Hepatocyte (in vitro differentiated cells): ENCODE results near the gene GTF2F1. TPM values are rescaled to one million over a fixed set of nuclear protein-coding genes. Genes with fewer than 3 reads are reported as not detected.

Experiments
- DNase-seq: peaks from one replicate; pipeline ENCODE4 v3.0.0-alpha.2; 2016; ENCODE audit warnings: low spot score
- H2AFZ ChIP-seq: fragments of 200-600 bp; sonication (generic); 2 replicates; pipeline ENCODE4 v1.6.0; 2016; ENCODE audit warnings: antibody characterized with exemption, mild to moderate bottlenecking
- H3K27ac ChIP-seq: fragments of 200-600 bp; sonication (generic); 2 replicates; pipeline ENCODE4 v1.5.1; 2016; ENCODE audit warnings: mild to moderate bottlenecking
- H3K27me3 ChIP-seq: fragments of 200-600 bp; sonication (generic); 2 replicates; pipeline ENCODE4 v1.6.1; 2016
- H3K36me3 ChIP-seq: fragments of 200-600 bp; sonication (generic); replicated peaks from 2 replicates; pipeline ENCODE4 v1.5.1; 2016; ENCODE audit warnings: low read depth; ENCODE audit not compliant: insufficient read depth
- H3K4me1 ChIP-seq: fragments of 200-600 bp; sonication (generic); 2 replicates; pipeline ENCODE4 v1.5.1; 2016; ENCODE audit warnings: mild to moderate bottlenecking, moderate library complexity; ENCODE audit not compliant: insufficient read depth
- H3K4me2 ChIP-seq: fragments of 200-600 bp; sonication (generic); 2 replicates; pipeline ENCODE4 v1.6.0; 2016
- H3K4me3 ChIP-seq: fragments of 200-600 bp; sonication (generic); 2 replicates; pipeline ENCODE4 v1.5.1; 2016; ENCODE audit warnings: mild to moderate bottlenecking
- H3K79me2 ChIP-seq: fragments of 200-600 bp; sonication (generic); 2 replicates; pipeline ENCODE4 v1.6.0; 2017; ENCODE audit warnings: mild to moderate bottlenecking
- H3K9me2 ChIP-seq: fragments of 200-600 bp; sonication (generic); replicated peaks from 2 replicates; pipeline ENCODE4 v1.6.0; 2017; ENCODE audit warnings: mild to moderate bottlenecking; ENCODE audit not compliant: insufficient read depth
- H3K9me3 ChIP-seq: fragments of 200-600 bp; sonication (generic); 2 replicates; pipeline ENCODE4 v1.5.1; 2016; ENCODE audit warnings: low read depth, mild to moderate bottlenecking
- H4K20me1 ChIP-seq: fragments of 200-600 bp; sonication (generic); 2 replicates; pipeline ENCODE4 v1.6.0; 2016; ENCODE audit warnings: mild to moderate bottlenecking; ENCODE audit not compliant: insufficient read depth, poor library complexity, severe bottlenecking
- EZH2 ChIP-seq: fragments of 200-600 bp; sonication (generic); IDR thresholded peaks from 2 replicates; pipeline ENCODE4 v1.6.1; 2016; ENCODE audit warnings: antibody characterized with exemption, mild to moderate bottlenecking, borderline replicate concordance
- EZH2phosphoT487 ChIP-seq: fragments of 200-600 bp; sonication (generic); IDR thresholded peaks from one replicate; pipeline ENCODE4 v1.6.1; 2018; ENCODE audit warnings: antibody characterized with exemption, mild to moderate bottlenecking, low read depth, moderate library complexity; ENCODE audit not compliant: unreplicated experiment, severe bottlenecking
- WGBS: methylation state at CpG from one replicate; pipeline ENCODE4 v1.1.6; 2016; ENCODE audit warnings: low lambda C conversion rate; ENCODE audit errors: missing lambda C conversion rate; 5-methylcytosine and 5-hydroxymethylcytosine counted together
- polyA plus RNA-seq: library from polyadenylated mRNA; unstranded; fragments of >200 nt; fragmentation: Nextera tagmentation; extraction: Ambion mirVana; gene quantifications from 2 replicates; pipeline ENCODE4 v1.2.1, GENCODE V29; 2016
- total RNA-seq: library from RNA; depleted of rRNA; stranded (reverse); fragments of >200 nt; gene quantifications from 2 replicates; pipeline ENCODE4 v1.2.3, GENCODE V29; 2014
- TF ChIP-seq, protein P1 (sequence below): fragments of 200-600 bp; sonication (generic); IDR thresholded peaks from 2 replicates; pipeline ENCODE4 v1.5.1; 2016; ENCODE audit warnings: antibody characterized with exemption, mild to moderate bottlenecking; ENCODE audit not compliant: poor library complexity

GTF2F1 gene
- total and polyA plus RNA-seq, 2 experiments from 2014 or later = 44.6 to 47.5 TPM

DNA sequence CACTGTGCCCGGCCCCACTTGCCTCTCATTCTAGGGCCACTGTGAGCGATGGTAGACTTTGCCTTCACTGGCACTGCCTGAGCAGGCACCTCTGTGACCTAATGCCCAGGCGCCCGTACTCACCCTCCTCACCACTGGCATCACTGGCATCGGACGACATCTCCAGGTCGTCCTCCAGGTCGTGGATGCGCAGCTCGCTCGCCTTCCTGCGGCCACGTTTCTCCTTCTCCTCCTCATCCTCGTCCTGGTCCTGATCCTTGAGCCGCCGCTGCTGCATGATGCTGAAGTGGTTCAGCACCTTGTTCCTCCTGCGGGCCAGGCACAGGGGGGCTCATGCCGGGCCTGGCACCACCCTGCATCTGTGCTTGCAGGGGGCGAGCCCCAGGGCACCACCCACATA, 9.8 kb downstream of the GTF2F1 start:
- no peaks in the 10 kb centered on the region for H3K79me2 ChIP-seq
- H4K20me1 ChIP-seq = no peaks in the 10 kb centered on the region
- no peak for DNase-seq
- no peaks in the 10 kb centered on the region for H3K27me3 ChIP-seq
- H3K9me3 ChIP-seq = no peaks in the 10 kb centered on the region
- H3K4me2 ChIP-seq = no peak overlapping the region
- H3K9me2 ChIP-seq = no peaks in the 10 kb centered on the region
- no peaks in the 10 kb centered on the region for H3K4me1 ChIP-seq
- H3K36me3 ChIP-seq = no peaks in the 10 kb centered on the region
- TF ChIP-seq, protein P1, sequence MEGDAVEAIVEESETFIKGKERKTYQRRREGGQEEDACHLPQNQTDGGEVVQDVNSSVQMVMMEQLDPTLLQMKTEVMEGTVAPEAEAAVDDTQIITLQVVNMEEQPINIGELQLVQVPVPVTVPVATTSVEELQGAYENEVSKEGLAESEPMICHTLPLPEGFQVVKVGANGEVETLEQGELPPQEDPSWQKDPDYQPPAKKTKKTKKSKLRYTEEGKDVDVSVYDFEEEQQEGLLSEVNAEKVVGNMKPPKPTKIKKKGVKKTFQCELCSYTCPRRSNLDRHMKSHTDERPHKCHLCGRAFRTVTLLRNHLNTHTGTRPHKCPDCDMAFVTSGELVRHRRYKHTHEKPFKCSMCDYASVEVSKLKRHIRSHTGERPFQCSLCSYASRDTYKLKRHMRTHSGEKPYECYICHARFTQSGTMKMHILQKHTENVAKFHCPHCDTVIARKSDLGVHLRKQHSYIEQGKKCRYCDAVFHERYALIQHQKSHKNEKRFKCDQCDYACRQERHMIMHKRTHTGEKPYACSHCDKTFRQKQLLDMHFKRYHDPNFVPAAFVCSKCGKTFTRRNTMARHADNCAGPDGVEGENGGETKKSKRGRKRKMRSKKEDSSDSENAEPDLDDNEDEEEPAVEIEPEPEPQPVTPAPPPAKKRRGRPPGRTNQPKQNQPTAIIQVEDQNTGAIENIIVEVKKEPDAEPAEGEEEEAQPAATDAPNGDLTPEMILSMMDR = no peak
- TF ChIP-seq EZH2 (no peak), EZH2phosphoT487 (no peak)
- 98% methylated on average over 18 of the region's 19 CpGs for WGBS
- H2AFZ ChIP-seq = no peak overlapping the region
- no peak overlapping the region for H3K27ac ChIP-seq
- H3K4me3 ChIP-seq = no peak overlapping the region

DNA sequence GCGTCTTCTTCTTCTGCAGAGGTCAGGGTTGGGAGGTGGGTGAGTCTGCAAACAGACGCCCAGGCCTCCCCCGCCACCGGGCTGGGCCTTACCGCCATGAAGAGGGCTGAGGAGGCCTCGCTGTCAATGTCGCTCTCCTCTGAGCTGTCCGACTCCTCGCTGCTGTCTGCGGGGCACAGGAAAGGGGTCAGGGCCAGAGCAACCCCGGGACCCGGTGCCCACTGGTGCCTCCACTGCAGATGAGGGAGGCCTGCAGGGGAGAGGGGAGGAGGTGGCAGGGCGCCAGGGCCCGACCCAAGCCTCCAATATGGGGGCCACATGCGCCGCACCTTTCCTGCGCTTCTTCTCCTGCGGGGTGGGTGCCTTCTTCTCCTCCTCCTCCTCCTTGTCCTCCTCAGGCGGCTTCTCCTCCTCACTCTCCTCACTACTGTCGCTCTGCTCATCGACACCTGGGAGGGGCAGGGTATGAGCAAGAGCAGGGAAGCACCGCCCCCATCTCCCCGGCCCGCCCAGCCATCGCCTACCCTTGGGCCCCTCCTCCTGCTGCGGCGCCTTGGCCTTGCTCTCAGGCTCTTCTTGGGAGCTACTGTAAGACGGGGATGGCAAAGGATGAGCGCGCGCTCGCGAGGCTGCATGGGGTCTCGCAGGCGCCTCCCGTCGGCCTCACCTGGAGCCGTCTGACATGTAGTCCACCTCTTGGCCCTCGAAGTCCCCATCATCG, 11.8 kb downstream of the GTF2F1 start:
- Histone ChIP-seq H3K27ac (no peak overlapping the region), H3K4me3 (no peak overlapping the region), H3K4me1 (no peaks in the 10 kb centered on the region), H3K9me2 (no peaks in the 10 kb centered on the region), H3K36me3 (no peaks in the 10 kb centered on the region), H3K9me3 (no peaks in the 10 kb centered on the region), H3K27me3 (no peaks in the 10 kb centered on the region), H3K79me2 (no peaks in the 10 kb centered on the region), H3K4me2 (no peak overlapping the region), H2AFZ (no peak overlapping the region), H4K20me1 (no peaks in the 10 kb centered on the region)
- no peak for DNase-seq
- 95% methylated on average over 35 of the region's 40 CpGs for WGBS
- TF ChIP-seq, protein P1 = no peak
- TF ChIP-seq EZH2 (no peak), EZH2phosphoT487 (no peak)

DNA sequence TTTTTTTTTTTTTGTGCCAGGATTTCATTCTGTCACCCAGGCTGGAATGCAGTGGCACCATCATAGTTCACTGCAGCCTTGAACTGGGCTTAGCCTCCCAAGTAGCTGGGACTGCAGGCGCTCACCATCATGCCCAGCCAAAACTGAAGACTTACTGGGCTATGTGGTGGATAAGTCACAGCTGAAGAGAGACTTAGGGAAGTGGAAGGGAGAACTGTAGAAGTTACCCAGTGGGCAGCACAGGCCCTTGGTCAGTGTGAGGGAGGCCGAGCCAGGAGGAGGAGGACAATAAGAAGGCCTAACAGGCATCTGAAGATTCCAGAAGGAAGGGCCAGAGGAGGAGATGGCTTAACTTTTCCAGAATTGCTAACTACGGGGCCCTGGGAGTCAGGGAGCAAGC, 13.2 kb downstream of the GTF2F1 start:
- DNase-seq = no peak
- no peaks in the 10 kb centered on the region for H3K27me3 ChIP-seq
- H2AFZ ChIP-seq = no peak overlapping the region
- no peak overlapping the region for H3K27ac ChIP-seq
- H3K4me3 ChIP-seq = no peak overlapping the region
- no peaks in the 10 kb centered on the region for H3K9me3 ChIP-seq
- no peaks in the 10 kb centered on the region for H4K20me1 ChIP-seq
- no peak overlapping the region for H3K4me2 ChIP-seq
- H3K4me1 ChIP-seq = no peaks in the 10 kb centered on the region
- no peaks in the 10 kb centered on the region for H3K79me2 ChIP-seq
- WGBS = 98% methylated on average over 3 of the region's 3 CpGs
- TF ChIP-seq EZH2phosphoT487 (no peak), EZH2 (no peak)
- TF ChIP-seq, protein P1 = no peak
- H3K9me2 ChIP-seq = no peaks in the 10 kb centered on the region
- H3K36me3 ChIP-seq = no peaks in the 10 kb centered on the region
